Hematopoietic multipotent progenitor cell treated with erythropoietin and hydrocortisone succinate and interleukin-3 and kit ligand, for 8 days (in vitro differentiated cells): ENCODE measurements around the gene SCD.
"Not testable (repeated sequence)": the region's sequence is repeated elsewhere in the genome, so short reads cannot be mapped to it uniquely, and the experiment has no call there.

ENCODE experiments used
- DNase-seq: peaks from one replicate; pipeline ENCODE4 v3.0.0-alpha.2; 2015

The SCD gene

GRCh38 chr10:100346765-100347567, at the start of gene SCD:
TSS of gene SCD (plus strand) at chr10:100347233. CDS start at chr10:100347505, 272 bp downstream.
- DNase-seq = peak; percentile 96

- DNase-seq = no peak
These were observed 49.8 kb upstream of the SCD start for GRCh38 chr10:100297242-100297641.

- not testable (repeated sequence) for DNase-seq
These were observed 45.9 kb upstream of the SCD start for GRCh38 chr10:100301123-100301522.

- peak; percentile 33 for DNase-seq
These were observed 43.2 kb upstream of the SCD start for GRCh38 chr10:100303724-100304319.

GRCh38 chr10:100304414-100304813, 42.6 kb upstream of the SCD start:
- no peak for DNase-seq

GRCh38 chr10:100306861-100307260, 40.2 kb upstream of the SCD start:
- DNase-seq = no peak

- DNase-seq = no peak
These were observed 39.3 kb upstream of the SCD start for GRCh38 chr10:100307684-100308083.

GRCh38 chr10:100311298-100311697, 35.7 kb upstream of the SCD start:
- no peak for DNase-seq

GRCh38 chr10:100315615-100316014, 31.4 kb upstream of the SCD start:
- no peak for DNase-seq

- no peak for DNase-seq
These were observed 28.8 kb upstream of the SCD start for GRCh38 chr10:100318207-100318606.

- no peak for DNase-seq
These were observed 27.2 kb upstream of the SCD start for GRCh38 chr10:100319707-100320402.

- no peak for DNase-seq
These were observed 21.9 kb upstream of the SCD start for GRCh38 chr10:100325158-100325557.

GRCh38 chr10:100327007-100327717, 19.9 kb upstream of the SCD start:
- DNase-seq = peak; percentile 34

- no peak for DNase-seq
These were observed 19.4 kb upstream of the SCD start for GRCh38 chr10:100327718-100328009.

- DNase-seq = no peak
These were observed 18.8 kb upstream of the SCD start for GRCh38 chr10:100328198-100328597.

GRCh38 chr10:100330079-100330478, 17.0 kb upstream of the SCD start, which contains the start of gene PKD2L1:
TSS of gene PKD2L1 (minus strand) at chr10:100330228. CDS start at chr10:100330103, 125 bp downstream.
- no peak for DNase-seq

- no peak for DNase-seq
These were observed 13.9 kb upstream of the SCD start for GRCh38 chr10:100333106-100333505.

GRCh38 chr10:100333661-100334440, 13.2 kb upstream of the SCD start:
- no peak for DNase-seq

GRCh38 chr10:100334762-100335161, 12.3 kb upstream of the SCD start:
- DNase-seq = no peak

GRCh38 chr10:100338434-100339036, 8.5 kb upstream of the SCD start:
- peak; percentile 73 for DNase-seq

- DNase-seq = no peak
These were observed 7.8 kb upstream of the SCD start for GRCh38 chr10:100339236-100339635.
